ENCODE results near the gene NGFR. TPM values are rescaled to one million over a fixed set of nuclear protein-coding genes. Genes with fewer than 3 reads are reported as not detected.

NGFR gene
- total and polyA plus RNA-seq, 2 experiments from 2014 or later = 0.43 to 0.81 TPM

GRCh38 chr17:49471769-49472168, 23.3 kb upstream of the NGFR start:
- Histone ChIP-seq H3K36me3 (ENCODE audit: low read depth) (no peaks in the 10 kb centered on the region), H3K9me3 (ENCODE audit: low read depth) (no peaks in the 10 kb centered on the region), H3K4me2 (ENCODE audit: unreplicated experiment) (no peak overlapping the region), H3K79me2 (ENCODE audit: insufficient read depth) (no peaks in the 10 kb centered on the region), H3K4me3 (no peak overlapping the region), H3K9ac (no peak overlapping the region), H3K27me3 (replicated peaks; ENCODE audit: insufficient read depth) (peaks cover 17% of the 10 kb centered on the region), H3F3A (ENCODE audit: insufficient read depth) (no peaks in the 10 kb centered on the region), H3K4me1 (ENCODE audit: insufficient read depth) (peaks cover 7% of the 10 kb centered on the region), H2AFZ (no peak overlapping the region), H3K27ac (no peak overlapping the region), H3K9me2 (ENCODE audit: insufficient read depth) (no peaks in the 10 kb centered on the region), H4K20me1 (ENCODE audit: insufficient read depth) (no peaks in the 10 kb centered on the region)
- in situ Hi-C loops (cut with MboI) = no loop called here
- 70 to 95% methylated on average over 1 of the region's 1 CpG for WGBS, 2 experiments (ENCODE audit: low coverage in 1 of 2, low lambda C conversion rate in 2 of 2, missing lambda C conversion rate in 2 of 2)
- TF ChIP-seq EZH2 (IDR thresholded peaks at IDR 0.05; ENCODE audit: insufficient read depth, poor library complexity, severe bottlenecking) = no peak
- no peak for TF ChIP-seq EZH2phosphoT487 (IDR thresholded peaks at IDR 0.05; ENCODE audit: insufficient read depth, low read depth)
- no peak for DNase-seq

GRCh38 chr17:49472527-49472926, 22.6 kb upstream of the NGFR start:
- Histone ChIP-seq H3K36me3 (ENCODE audit: low read depth) (no peaks in the 10 kb centered on the region), H3K79me2 (ENCODE audit: insufficient read depth) (no peaks in the 10 kb centered on the region), H3F3A (ENCODE audit: insufficient read depth) (no peaks in the 10 kb centered on the region), H3K27me3 (replicated peaks; ENCODE audit: insufficient read depth) (peaks cover 20% of the 10 kb centered on the region), H2AFZ (no peak overlapping the region), H3K9ac (no peak overlapping the region), H3K27ac (no peak overlapping the region), H3K9me3 (ENCODE audit: low read depth) (no peaks in the 10 kb centered on the region), H3K4me2 (ENCODE audit: unreplicated experiment) (no peak overlapping the region), H3K4me3 (no peak overlapping the region), H3K4me1 (ENCODE audit: insufficient read depth) (peaks cover 7% of the 10 kb centered on the region), H4K20me1 (ENCODE audit: insufficient read depth) (no peaks in the 10 kb centered on the region), H3K9me2 (ENCODE audit: insufficient read depth) (no peaks in the 10 kb centered on the region)
- TF ChIP-seq EZH2phosphoT487 (IDR thresholded peaks at IDR 0.05; ENCODE audit: insufficient read depth, low read depth) = no peak
- no peak for TF ChIP-seq EZH2 (IDR thresholded peaks at IDR 0.05; ENCODE audit: insufficient read depth, poor library complexity, severe bottlenecking)
- no peak for DNase-seq
- in situ Hi-C loops (cut with MboI) = no loop called here
- WGBS, 2 experiments (ENCODE audit: low coverage in 1 of 2, low lambda C conversion rate in 2 of 2, missing lambda C conversion rate in 2 of 2) = 63 to 80% methylated on average over 5 of the region's 5 CpGs

- in situ Hi-C loops (cut with MboI) = no loop called here
- H3K4me1 ChIP-seq (ENCODE audit: insufficient read depth) = peaks cover 7% of the 10 kb centered on the region
- H4K20me1 ChIP-seq (ENCODE audit: insufficient read depth) = no peaks in the 10 kb centered on the region
- no peaks in the 10 kb centered on the region for H3K9me3 ChIP-seq (ENCODE audit: low read depth)
- H3K4me2 ChIP-seq (ENCODE audit: unreplicated experiment) = no peak overlapping the region
- H3K9me2 ChIP-seq (ENCODE audit: insufficient read depth) = no peaks in the 10 kb centered on the region
- TF ChIP-seq EZH2phosphoT487 (IDR thresholded peaks at IDR 0.05; ENCODE audit: insufficient read depth, low read depth) = no peak
- TF ChIP-seq EZH2 (IDR thresholded peaks at IDR 0.05; ENCODE audit: insufficient read depth, poor library complexity, severe bottlenecking) = no peak
- no peak overlapping the region for H3K9ac ChIP-seq
- no peaks in the 10 kb centered on the region for H3K36me3 ChIP-seq (ENCODE audit: low read depth)
- no peaks in the 10 kb centered on the region for H3F3A ChIP-seq (ENCODE audit: insufficient read depth)
- no peak overlapping the region for H3K27ac ChIP-seq
- no peak overlapping the region for H3K4me3 ChIP-seq
- H3K27me3 ChIP-seq (replicated peaks; ENCODE audit: insufficient read depth) = peaks cover 36% of the 10 kb centered on the region
- no peaks in the 10 kb centered on the region for H3K79me2 ChIP-seq (ENCODE audit: insufficient read depth)
- WGBS, 2 experiments (ENCODE audit: low coverage in 1 of 2, low lambda C conversion rate in 2 of 2, missing lambda C conversion rate in 2 of 2) = 25 to 31% methylated on average over 9 of the region's 9 CpGs
- no peak overlapping the region for H2AFZ ChIP-seq
- DNase-seq = no peak
Measured at GRCh38 chr17:49473900-49474751, 21.0 kb upstream of the NGFR start.

- DNase-seq = no peak
- no peak overlapping the region for H2AFZ ChIP-seq
- no peak overlapping the region for H3K9ac ChIP-seq
- H3K4me3 ChIP-seq = no peak overlapping the region
- TF ChIP-seq EZH2phosphoT487 (IDR thresholded peaks at IDR 0.05; ENCODE audit: insufficient read depth, low read depth) = no peak
- no peak for TF ChIP-seq EZH2 (IDR thresholded peaks at IDR 0.05; ENCODE audit: insufficient read depth, poor library complexity, severe bottlenecking)
- no peaks in the 10 kb centered on the region for H4K20me1 ChIP-seq (ENCODE audit: insufficient read depth)
- H3K27me3 ChIP-seq (replicated peaks; ENCODE audit: insufficient read depth) = peaks cover 39% of the 10 kb centered on the region
- no peaks in the 10 kb centered on the region for H3K79me2 ChIP-seq (ENCODE audit: insufficient read depth)
- H3K4me2 ChIP-seq (ENCODE audit: unreplicated experiment) = no peak overlapping the region
- WGBS, 2 experiments (ENCODE audit: low coverage in 1 of 2, low lambda C conversion rate in 2 of 2, missing lambda C conversion rate in 2 of 2) = 20 to 26% methylated on average over 2 to 3 of the region's 3 CpGs
- in situ Hi-C loops (cut with MboI) = no loop called here
- no peaks in the 10 kb centered on the region for H3K4me1 ChIP-seq (ENCODE audit: insufficient read depth)
- H3K27ac ChIP-seq = no peak overlapping the region
- no peaks in the 10 kb centered on the region for H3F3A ChIP-seq (ENCODE audit: insufficient read depth)
- H3K9me2 ChIP-seq (ENCODE audit: insufficient read depth) = no peaks in the 10 kb centered on the region
- H3K9me3 ChIP-seq (ENCODE audit: low read depth) = no peaks in the 10 kb centered on the region
- no peaks in the 10 kb centered on the region for H3K36me3 ChIP-seq (ENCODE audit: low read depth)
Measured at GRCh38 chr17:49477709-49478108, 17.4 kb upstream of the NGFR start.
